22Rv1 (cell line): ENCODE results near the gene KCNF1.

Source experiments
- H3K27ac ChIP-seq: fragments of 450-650 bp; 2 replicates; pipeline ENCODE4 v1.5.1; 2017
- ZFX ChIP-seq: fragments of 450-650 bp; IDR thresholded peaks from 2 replicates; pipeline ENCODE4 v1.6.1; 2017; ENCODE audit warnings: antibody characterized with exemption, borderline replicate concordance
- TF ChIP-seq, protein P1 (sequence below): fragments of 450-650 bp; IDR thresholded peaks from 2 replicates; pipeline ENCODE4 v1.5.1; 2017; ENCODE audit warnings: mild to moderate bottlenecking

KCNF1 gene

DNA sequence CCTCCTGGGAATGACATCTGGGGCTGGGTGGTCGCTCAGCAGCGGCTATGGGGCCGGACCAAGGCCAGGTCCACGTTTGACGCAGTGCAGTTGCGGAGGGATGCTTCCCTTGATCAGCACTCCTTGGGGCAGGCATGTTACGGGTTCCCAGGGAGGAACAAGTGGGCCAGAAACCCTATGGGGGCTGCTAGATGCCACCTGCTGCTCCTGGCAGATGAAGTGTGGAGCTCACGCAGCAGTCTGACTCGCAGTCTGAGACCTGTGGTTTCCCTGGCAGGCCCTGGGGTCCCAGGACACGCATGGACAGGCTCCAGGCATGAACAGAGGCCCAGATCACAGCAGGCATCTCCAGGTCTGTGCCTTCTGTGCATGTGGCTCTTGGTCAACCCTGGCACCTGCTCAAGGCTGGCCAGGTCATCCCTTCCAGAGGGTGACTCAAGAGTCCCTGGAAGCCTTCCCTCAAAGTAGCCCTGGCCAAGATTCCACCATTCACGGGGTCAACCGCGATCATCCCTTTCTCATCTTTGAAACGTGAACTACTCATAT lies 20.0 kb downstream of the KCNF1 start:
- H3K27ac ChIP-seq: no peak overlapping the region
- TF ChIP-seq, protein P1, sequence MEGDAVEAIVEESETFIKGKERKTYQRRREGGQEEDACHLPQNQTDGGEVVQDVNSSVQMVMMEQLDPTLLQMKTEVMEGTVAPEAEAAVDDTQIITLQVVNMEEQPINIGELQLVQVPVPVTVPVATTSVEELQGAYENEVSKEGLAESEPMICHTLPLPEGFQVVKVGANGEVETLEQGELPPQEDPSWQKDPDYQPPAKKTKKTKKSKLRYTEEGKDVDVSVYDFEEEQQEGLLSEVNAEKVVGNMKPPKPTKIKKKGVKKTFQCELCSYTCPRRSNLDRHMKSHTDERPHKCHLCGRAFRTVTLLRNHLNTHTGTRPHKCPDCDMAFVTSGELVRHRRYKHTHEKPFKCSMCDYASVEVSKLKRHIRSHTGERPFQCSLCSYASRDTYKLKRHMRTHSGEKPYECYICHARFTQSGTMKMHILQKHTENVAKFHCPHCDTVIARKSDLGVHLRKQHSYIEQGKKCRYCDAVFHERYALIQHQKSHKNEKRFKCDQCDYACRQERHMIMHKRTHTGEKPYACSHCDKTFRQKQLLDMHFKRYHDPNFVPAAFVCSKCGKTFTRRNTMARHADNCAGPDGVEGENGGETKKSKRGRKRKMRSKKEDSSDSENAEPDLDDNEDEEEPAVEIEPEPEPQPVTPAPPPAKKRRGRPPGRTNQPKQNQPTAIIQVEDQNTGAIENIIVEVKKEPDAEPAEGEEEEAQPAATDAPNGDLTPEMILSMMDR: no peak
- no peak for TF ChIP-seq ZFX

DNA sequence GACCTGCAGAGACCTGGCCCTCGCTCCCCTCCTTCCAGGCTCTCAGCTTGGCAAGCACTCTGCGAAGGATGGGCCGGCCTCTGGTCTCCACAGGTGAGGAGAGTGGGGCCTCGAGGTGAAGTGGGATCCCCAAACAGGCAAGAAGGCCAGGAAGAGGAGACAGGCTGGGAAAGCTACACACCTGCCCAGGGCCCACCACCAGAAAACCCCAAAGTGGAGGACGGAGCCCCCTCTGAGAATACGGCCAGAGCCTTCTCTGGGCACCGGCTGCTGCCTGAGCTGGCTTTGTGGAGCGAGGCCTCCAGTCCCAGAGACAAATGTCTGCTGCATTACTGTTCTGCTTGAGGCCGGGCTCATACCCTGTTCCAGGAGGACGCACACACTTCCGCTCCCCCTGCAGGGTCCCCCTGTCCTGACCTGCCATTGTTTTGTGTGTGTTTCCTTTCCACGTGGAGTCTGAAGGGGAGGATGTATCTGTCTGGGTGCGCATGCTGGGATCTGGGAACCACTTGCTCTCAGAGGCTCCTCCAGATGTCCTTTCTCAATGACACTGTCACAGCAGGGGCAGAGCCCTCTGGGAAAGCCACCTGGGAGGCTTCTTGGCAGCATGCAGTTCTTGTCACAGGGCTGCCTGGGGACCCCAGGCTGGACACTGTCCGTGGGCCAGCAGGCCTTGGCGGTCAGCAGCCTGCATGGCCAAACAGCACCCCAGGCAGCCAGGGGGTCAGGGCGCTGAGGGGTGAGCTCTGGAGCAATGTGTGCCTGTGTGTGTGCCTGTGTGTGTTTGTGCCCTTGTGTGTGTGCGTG lies 20.8 kb downstream of the KCNF1 start:
- no peak for TF ChIP-seq ZFX
- TF ChIP-seq, protein P1: no peak
- H3K27ac ChIP-seq: no peak overlapping the region

DNA sequence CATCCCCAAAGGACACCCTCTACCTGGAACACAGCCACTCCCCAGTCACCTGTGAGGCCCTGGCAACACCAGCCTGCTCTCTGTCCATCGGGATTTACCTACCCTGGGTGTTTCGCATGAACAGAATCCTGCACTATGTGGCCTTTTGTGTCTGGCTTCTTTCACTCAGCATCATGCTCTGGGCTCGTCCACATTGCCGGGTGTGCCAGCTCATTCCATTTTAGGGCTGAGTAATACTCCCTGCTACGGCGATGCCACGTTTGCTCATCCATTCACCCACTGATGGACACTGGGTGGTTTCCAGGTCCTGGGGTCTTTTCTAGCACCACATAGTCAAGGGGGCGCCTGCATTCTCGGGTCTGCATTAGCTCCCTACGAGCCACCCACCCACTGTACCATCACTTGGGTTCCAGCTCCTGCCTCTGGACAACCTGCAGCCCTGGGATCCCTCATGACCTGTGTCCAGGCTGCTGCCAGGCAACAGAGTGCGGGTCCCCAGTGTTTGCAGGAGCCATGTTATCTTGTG lies 22.0 kb downstream of the KCNF1 start:
- no peak overlapping the region for H3K27ac ChIP-seq
- TF ChIP-seq ZFX: no peak
- TF ChIP-seq, protein P1: no peak

DNA sequence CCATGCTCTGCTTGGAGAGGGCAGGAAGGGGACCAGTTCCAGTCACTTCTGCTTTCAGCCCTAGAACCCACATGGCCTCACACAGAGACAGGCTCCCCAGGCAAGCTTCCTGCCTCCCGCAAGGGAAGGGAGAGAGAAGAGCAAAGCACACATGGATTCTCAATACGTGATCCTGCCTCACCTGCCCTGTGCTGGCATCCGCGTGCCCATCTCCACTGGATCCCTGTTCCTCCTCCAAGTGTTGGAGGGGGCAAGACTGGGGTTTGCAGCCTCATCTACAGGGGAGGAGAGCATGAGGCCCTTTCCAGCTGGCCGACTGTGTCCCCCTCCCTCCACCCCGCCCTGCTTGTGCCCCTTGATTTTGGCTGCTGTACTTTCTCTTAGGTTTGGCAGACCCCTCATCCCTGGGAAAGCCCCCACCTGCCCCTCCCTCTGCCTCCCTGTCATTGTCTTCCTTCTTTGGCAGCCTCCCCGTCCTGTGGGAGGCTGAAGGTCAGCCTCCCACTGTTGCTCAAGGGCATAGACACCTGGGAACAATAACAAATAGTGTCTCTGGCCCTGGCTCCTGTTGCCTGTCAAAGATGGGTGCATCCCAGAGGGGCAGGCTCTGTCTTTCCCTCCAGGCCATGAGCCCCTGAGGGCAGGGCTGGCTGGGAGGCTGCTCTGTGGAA lies 22.7 kb downstream of the KCNF1 start:
- TF ChIP-seq ZFX: no peak
- TF ChIP-seq, protein P1: no peak
- no peak overlapping the region for H3K27ac ChIP-seq

DNA sequence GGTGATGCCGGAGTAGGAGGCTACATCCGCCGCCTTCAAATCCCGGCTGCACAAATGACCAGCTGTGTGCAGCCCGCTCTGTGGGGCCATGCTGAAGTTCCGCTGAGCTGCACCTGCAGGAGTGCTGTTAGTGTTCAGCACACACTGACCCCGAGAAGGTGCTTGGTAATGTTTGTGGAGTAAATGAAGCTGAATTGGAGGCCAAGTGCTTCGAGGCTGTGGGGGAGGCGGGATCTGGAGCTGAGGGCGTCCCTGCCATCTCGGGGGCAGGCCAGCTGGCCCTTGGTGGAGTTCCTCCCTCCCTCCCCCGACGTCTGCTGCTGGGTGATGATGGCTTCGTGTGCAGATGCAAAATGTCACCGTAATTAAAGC lies 23.2 kb downstream of the KCNF1 start:
- no peak for TF ChIP-seq ZFX
- TF ChIP-seq, protein P1: no peak
- H3K27ac ChIP-seq: no peak overlapping the region

DNA sequence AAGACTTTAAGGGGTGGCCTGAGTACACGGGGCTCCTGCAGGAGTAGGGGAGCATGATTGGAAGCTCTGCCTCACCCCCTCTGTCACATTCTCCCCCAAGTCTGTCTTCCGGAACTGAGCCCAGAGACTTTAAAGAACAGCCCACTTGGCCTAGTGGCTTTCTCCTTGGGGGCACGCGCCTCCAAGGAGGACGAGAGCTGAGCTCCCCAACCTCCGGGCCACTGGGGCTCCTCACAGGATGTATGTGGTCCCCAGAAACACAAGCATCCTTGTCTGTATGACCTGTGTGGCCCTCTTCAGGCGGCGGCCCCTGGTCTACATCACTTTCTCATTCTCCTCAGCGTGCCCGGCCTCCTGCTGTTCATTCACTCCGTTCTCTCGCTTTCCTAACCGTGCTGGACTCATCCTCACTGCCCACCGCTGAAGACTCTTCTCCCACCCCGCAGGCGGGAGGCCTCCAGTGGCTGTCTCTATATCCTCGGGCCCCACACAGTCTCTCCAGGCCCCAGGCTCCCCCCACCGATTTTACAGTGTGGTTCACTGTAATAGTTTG lies 23.7 kb downstream of the KCNF1 start:
- H3K27ac ChIP-seq: no peak overlapping the region
- TF ChIP-seq, protein P1: no peak
- no peak for TF ChIP-seq ZFX
